Brain microvascular endothelial cell (primary cell): Measurements from ENCODE around the gene AGBL1.

ENCODE experiments used
- DNase-seq: peaks from one replicate; pipeline ENCODE4 v3.0.0-alpha.2; 2020
- H3K27ac ChIP-seq: fragments of 250-450 bp; sonication (Bioruptor Pico); 2 replicates; pipeline ENCODE4 v1.5.1; 2020; ENCODE audit warnings: mild to moderate bottlenecking, moderate library complexity
- H3K27me3 ChIP-seq: fragments of 250-450 bp; sonication (Bioruptor Pico); replicated peaks from 2 replicates; pipeline ENCODE4 v1.5.1; 2020; ENCODE audit warnings: mild to moderate bottlenecking
- H3K36me3 ChIP-seq: fragments of 250-450 bp; sonication (Bioruptor Pico); replicated peaks from 2 replicates; pipeline ENCODE4 v1.5.1; 2020; ENCODE audit warnings: mild to moderate bottlenecking
- H3K4me3 ChIP-seq: 2 replicates; pipeline ENCODE4 v1.5.1; 2011; ENCODE audit warnings: low read depth, mild to moderate bottlenecking, control low read depth, low read length, moderate library complexity
- CTCF ChIP-seq: IDR thresholded peaks from 2 replicates; pipeline ENCODE4 v1.5.1; 2011; ENCODE audit warnings: low read depth, mild to moderate bottlenecking, moderate library complexity, low read length, control low read depth, inconsistent platforms; ENCODE audit errors: missing control alignments
- in situ Hi-C: cut with HindIII; loops from 2 replicates; pipeline ENCODE4 v1.10.0; 2017; ENCODE audit warnings: low sequenced_read_pairs, low pct_ligation_motif_present

Gene AGBL1

DNA sequence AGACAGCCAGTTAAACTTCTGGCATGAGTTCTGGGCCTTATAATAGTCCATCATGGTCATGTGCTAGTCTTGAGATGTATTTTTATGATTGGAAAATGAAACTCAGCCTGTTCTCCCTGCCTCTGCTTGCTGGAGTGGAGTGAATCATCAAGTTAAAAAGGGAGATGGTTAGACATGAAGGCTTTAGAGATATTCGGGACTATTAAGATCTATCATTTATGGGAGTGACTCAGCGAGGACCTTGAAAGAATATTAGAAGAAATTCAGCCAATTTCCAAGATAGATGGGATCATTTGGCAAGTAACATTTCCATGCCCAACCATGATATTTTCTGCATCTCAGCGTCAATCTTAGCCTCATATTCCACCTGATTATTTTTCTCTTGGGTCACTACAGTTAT lies 79.8 kb downstream of the AGBL1 start:
- TF ChIP-seq CTCF: no peak
- Histone ChIP-seq H3K27ac (no peak overlapping the region), H3K4me3 (no peak overlapping the region), H3K27me3 (no peaks in the 10 kb centered on the region), H3K36me3 (no peaks in the 10 kb centered on the region)
- in situ Hi-C loops: no loop called here
- DNase-seq: no peak

- H3K4me3 ChIP-seq: no peak overlapping the region
- no peaks in the 10 kb centered on the region for H3K27me3 ChIP-seq
- no peak for DNase-seq
- H3K27ac ChIP-seq: no peak overlapping the region
- in situ Hi-C loops: no loop called here
- no peak for TF ChIP-seq CTCF
- H3K36me3 ChIP-seq: no peaks in the 10 kb centered on the region
Observed at GRCh38 chr15:86161250-86161649, 81.6 kb downstream of the AGBL1 start.

DNA sequence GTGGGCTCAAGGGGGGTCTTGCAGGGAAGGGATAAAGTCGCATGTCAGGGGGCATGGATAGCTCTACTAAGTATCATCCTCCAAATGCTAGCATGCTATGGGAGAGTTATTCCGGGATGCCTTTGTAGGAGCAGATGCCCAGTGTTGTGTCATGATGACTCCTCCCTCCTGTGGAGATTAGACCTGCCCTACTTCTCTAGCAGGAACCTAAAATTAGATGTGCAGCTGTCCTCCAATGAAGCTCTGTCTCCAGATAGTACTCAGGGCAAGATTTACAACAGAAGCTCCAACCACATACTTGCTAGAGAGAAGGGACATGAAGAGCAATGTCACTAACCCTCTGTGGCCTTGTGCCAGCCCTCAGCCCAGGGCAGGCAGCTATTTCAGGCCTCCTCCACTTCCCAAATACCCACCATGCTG lies 82.5 kb downstream of the AGBL1 start:
- TF ChIP-seq CTCF: no peak
- H3K27me3 ChIP-seq: no peaks in the 10 kb centered on the region
- no peak overlapping the region for H3K27ac ChIP-seq
- no peaks in the 10 kb centered on the region for H3K36me3 ChIP-seq
- in situ Hi-C loops: no loop called here
- no peak for DNase-seq
- H3K4me3 ChIP-seq: no peak overlapping the region

DNA sequence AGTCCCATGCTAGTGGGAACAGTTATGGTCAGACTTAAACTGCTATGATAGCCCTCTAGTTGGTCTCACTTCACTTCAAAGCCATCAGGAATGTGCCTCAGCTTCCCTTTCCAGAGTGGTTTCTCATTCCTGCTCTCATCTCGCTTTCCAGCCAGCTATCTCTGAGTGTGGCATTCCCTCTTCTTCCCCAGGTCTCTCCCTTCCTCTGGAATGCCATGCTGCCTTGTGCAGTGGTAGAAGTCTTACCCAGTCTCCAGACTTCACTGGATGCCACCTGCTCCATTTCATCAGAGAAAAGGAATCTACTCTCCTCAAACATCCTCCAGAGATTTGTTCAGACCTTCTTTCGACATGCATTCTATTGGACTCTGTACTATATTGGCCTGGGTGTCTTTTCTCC lies 83.0 kb downstream of the AGBL1 start:
- Histone ChIP-seq H3K4me3 (no peak overlapping the region), H3K27me3 (no peaks in the 10 kb centered on the region), H3K36me3 (no peaks in the 10 kb centered on the region), H3K27ac (no peak overlapping the region)
- no peak for TF ChIP-seq CTCF
- in situ Hi-C loops: no loop called here
- no peak for DNase-seq

DNA sequence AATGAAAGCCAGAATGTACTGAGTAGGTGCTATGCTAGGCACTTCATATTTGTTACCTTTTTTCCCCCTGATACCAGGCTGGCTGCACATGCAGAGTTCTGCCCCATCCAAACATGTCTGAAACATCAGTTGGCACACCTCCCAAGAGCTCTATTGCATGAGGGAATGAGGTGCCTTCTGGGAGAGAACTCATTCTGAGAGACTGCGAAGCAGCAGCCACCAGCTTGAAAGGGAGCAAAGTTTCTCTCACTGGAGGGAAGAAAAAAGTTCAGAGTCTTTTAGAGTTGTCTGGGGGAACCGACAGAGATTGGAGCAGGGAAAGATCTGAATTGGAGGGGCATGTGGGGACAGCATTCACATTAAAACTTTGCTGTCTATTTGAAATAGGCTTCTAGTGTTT lies 84.1 kb downstream of the AGBL1 start:
- in situ Hi-C loops: no loop called here
- DNase-seq: no peak
- no peak overlapping the region for H3K27ac ChIP-seq
- no peaks in the 10 kb centered on the region for H3K27me3 ChIP-seq
- H3K36me3 ChIP-seq: no peaks in the 10 kb centered on the region
- TF ChIP-seq CTCF: no peak
- no peak overlapping the region for H3K4me3 ChIP-seq

GRCh38 chr15:86164232-86164898 lies 84.7 kb downstream of the AGBL1 start:
- no peak for DNase-seq
- Histone ChIP-seq H3K27ac (no peak overlapping the region), H3K27me3 (no peaks in the 10 kb centered on the region), H3K4me3 (no peak overlapping the region), H3K36me3 (no peaks in the 10 kb centered on the region)
- in situ Hi-C loops: no loop called here
- no peak for TF ChIP-seq CTCF
